Loucy (cell line): ENCODE measurements around the gene C7orf33.
"Not testable (repeated sequence)": the region's sequence is repeated elsewhere in the genome, so short reads cannot be mapped to it uniquely, and the experiment has no call there.

Source experiments
- H2AFZ ChIP-seq: fragments of 200-600 bp; sonication (generic); 2 replicates; pipeline ENCODE4 v1.6.0; 2016; ENCODE audit warnings: antibody characterized with exemption, mild to moderate bottlenecking, low read length, moderate library complexity
- H3F3A ChIP-seq: fragments of 200-600 bp; 2 replicates; pipeline ENCODE4 v1.6.0; 2016; ENCODE audit warnings: antibody characterized with exemption, low read depth, mild to moderate bottlenecking
- H3K27me3 ChIP-seq: fragments of 200-600 bp; sonication (generic); 2 replicates; pipeline ENCODE4 v1.6.1; 2014; ENCODE audit warnings: low read length, mild to moderate bottlenecking; ENCODE audit not compliant: insufficient read depth, poor library complexity, severe bottlenecking
- H3K36me3 ChIP-seq: fragments of 200-600 bp; sonication (generic); 2 replicates; pipeline ENCODE4 v1.6.1; 2016; ENCODE audit warnings: low read length; ENCODE audit not compliant: insufficient read depth
- H3K4me1 ChIP-seq: fragments of 200-600 bp; sonication (generic); 2 replicates; pipeline ENCODE4 v1.5.1; 2014; ENCODE audit warnings: low read length, mild to moderate bottlenecking; ENCODE audit not compliant: insufficient read depth, poor library complexity, severe bottlenecking
- H3K4me2 ChIP-seq: fragments of 200-600 bp; sonication (generic); 2 replicates; pipeline ENCODE4 v1.6.0; 2014; ENCODE audit warnings: antibody characterized with exemption, low read length, low read depth, mild to moderate bottlenecking; ENCODE audit not compliant: poor library complexity, severe bottlenecking
- H3K4me3 ChIP-seq: fragments of 200-600 bp; sonication (generic); 2 replicates; pipeline ENCODE4 v1.5.1; 2014; ENCODE audit warnings: low read length, mild to moderate bottlenecking, mixed read lengths; ENCODE audit not compliant: poor library complexity, severe bottlenecking
- H3K79me2 ChIP-seq: fragments of 200-600 bp; sonication (generic); 2 replicates; pipeline ENCODE4 v1.6.1; 2014; ENCODE audit warnings: low read length; ENCODE audit not compliant: insufficient read depth
- H3K9ac ChIP-seq: fragments of 200-600 bp; sonication (generic); 2 replicates; pipeline ENCODE4 v1.6.0; 2014; ENCODE audit warnings: mild to moderate bottlenecking, low read depth, low read length, moderate library complexity; ENCODE audit not compliant: poor library complexity, severe bottlenecking
- H3K9me2 ChIP-seq: fragments of 200-600 bp; sonication (generic); replicated peaks from 2 replicates; pipeline ENCODE4 v1.6.1; 2016; ENCODE audit warnings: low read depth, low read length, mixed read lengths
- H3K9me3 ChIP-seq: fragments of 200-600 bp; sonication (generic); 2 replicates; pipeline ENCODE4 v1.6.1; 2014; ENCODE audit warnings: mild to moderate bottlenecking, antibody characterized with exemption, low read length, low read depth; ENCODE audit not compliant: insufficient read depth
- H4K20me1 ChIP-seq: fragments of 200-600 bp; sonication (generic); 2 replicates; pipeline ENCODE4 v1.6.0; 2014; ENCODE audit warnings: antibody characterized with exemption, low read length, mild to moderate bottlenecking; ENCODE audit not compliant: insufficient read depth, poor library complexity, severe bottlenecking
- CTCF ChIP-seq: fragments of 200-600 bp; sonication (generic); conservative IDR thresholded peaks from 2 replicates; pipeline ENCODE4 v1.5.1; 2014; ENCODE audit warnings: mild to moderate bottlenecking, antibody characterized with exemption, low read length
- EZH2phosphoT487 ChIP-seq: fragments of 200-600 bp; IDR thresholded peaks from 2 replicates; pipeline ENCODE4 v1.6.1; 2018; ENCODE audit warnings: antibody characterized with exemption, mild to moderate bottlenecking, moderate library complexity, borderline replicate concordance

The C7orf33 gene

GRCh38 chr7:148588168-148588567 lies 2.4 kb upstream of the C7orf33 start:
- Histone ChIP-seq H3F3A (no peaks in the 10 kb centered on the region), H4K20me1 (no peaks in the 10 kb centered on the region)
- TF ChIP-seq EZH2phosphoT487 (no peak), CTCF (no peak)

GRCh38 chr7:148588670-148589131 lies 1.9 kb upstream of the C7orf33 start:
- Histone ChIP-seq H3K4me2 (no peak overlapping the region), H3K9me3 (no peaks in the 10 kb centered on the region), H3K4me3 (no peak overlapping the region), H3K9me2 (no peaks in the 10 kb centered on the region), H3K36me3 (no peaks in the 10 kb centered on the region), H3K27me3 (no peaks in the 10 kb centered on the region), H3F3A (no peaks in the 10 kb centered on the region), H2AFZ (no peak overlapping the region), H3K79me2 (no peaks in the 10 kb centered on the region), H3K4me1 (no peaks in the 10 kb centered on the region), H4K20me1 (no peaks in the 10 kb centered on the region), H3K9ac (no peak overlapping the region)
- TF ChIP-seq CTCF (no peak), EZH2phosphoT487 (no peak)

More at GRCh38 chr7:148588168-148588567, 2.4 kb upstream of the C7orf33 start:
- Histone ChIP-seq H3K4me3 (no peak overlapping the region), H3K4me2 (no peak overlapping the region), H3K79me2 (no peaks in the 10 kb centered on the region), H3K27me3 (no peaks in the 10 kb centered on the region), H3K4me1 (no peaks in the 10 kb centered on the region), H3K36me3 (no peaks in the 10 kb centered on the region), H2AFZ (no peak overlapping the region), H3K9me2 (no peaks in the 10 kb centered on the region), H3K9me3 (no peaks in the 10 kb centered on the region), H3K9ac (no peak overlapping the region)

- no peak for TF ChIP-seq EZH2phosphoT487
- TF ChIP-seq CTCF, result no peak
- Histone ChIP-seq H3K27me3 (no peaks in the 10 kb centered on the region), H3K4me1 (no peaks in the 10 kb centered on the region), H3K9ac (no peak overlapping the region), H2AFZ (no peak overlapping the region), H3K79me2 (no peaks in the 10 kb centered on the region), H3K4me2 (no peak overlapping the region), H3F3A (no peaks in the 10 kb centered on the region), H3K9me3 (no peaks in the 10 kb centered on the region), H3K9me2 (no peaks in the 10 kb centered on the region), H3K4me3 (no peak overlapping the region), H3K36me3 (no peaks in the 10 kb centered on the region), H4K20me1 (no peaks in the 10 kb centered on the region)
Measured at GRCh38 chr7:148589640-148590039, 926 bp upstream of the C7orf33 start.

- not testable (repeated sequence) for H3K9me3 ChIP-seq, H3F3A ChIP-seq, H3K4me1 ChIP-seq, H3K36me3 ChIP-seq, H4K20me1 ChIP-seq, H3K9me2 ChIP-seq, H3K4me2 ChIP-seq, H3K4me3 ChIP-seq, H3K79me2 ChIP-seq, H3K27me3 ChIP-seq, H3K9ac ChIP-seq, H2AFZ ChIP-seq
Measured at GRCh38 chr7:148596354-148596753, 5.8 kb downstream of the C7orf33 start.
